H9 (cell line): Measurements from ENCODE around the gene CDCP1. TPM values are rescaled to one million over a fixed set of nuclear protein-coding genes. Genes with fewer than 3 reads are reported as not detected.

Experiments
- DNase-seq: peaks from one replicate; pipeline ENCODE4 v3.0.0-alpha.2; 2017
- H2AFZ ChIP-seq: one replicate; pipeline ENCODE4 v1.6.1; 2013; ENCODE audit warnings: mild to moderate bottlenecking, low read length, control low read depth, moderate library complexity
- H2AK5ac ChIP-seq: 2 replicates; pipeline ENCODE4 v1.6.1; 2013; ENCODE audit warnings: low read length, control low read depth, mixed read lengths; ENCODE audit not compliant: insufficient read length
- H2BK120ac ChIP-seq: one replicate; pipeline ENCODE4 v1.6.1; 2013; ENCODE audit warnings: low read depth, mild to moderate bottlenecking, low read length, control low read depth, inconsistent platforms; ENCODE audit not compliant: poor library complexity, severe bottlenecking
- H2BK12ac ChIP-seq: 2 replicates; pipeline ENCODE4 v1.6.1; 2013; ENCODE audit warnings: low read length, control low read depth, mixed read lengths, low read depth; ENCODE audit not compliant: insufficient read length
- H2BK15ac ChIP-seq: 2 replicates; pipeline ENCODE4 v1.6.1; 2013; ENCODE audit warnings: low read depth, low read length, control low read depth
- H2BK20ac ChIP-seq: one replicate; pipeline ENCODE4 v1.6.1; 2013; ENCODE audit warnings: low read depth, mild to moderate bottlenecking, low read length, control low read depth, inconsistent platforms; ENCODE audit not compliant: poor library complexity, severe bottlenecking
- H2BK5ac ChIP-seq: 2 replicates; pipeline ENCODE4 v1.6.1; 2013; ENCODE audit warnings: low read length, control low read depth, mixed read lengths; ENCODE audit not compliant: insufficient read length
- H3K14ac ChIP-seq: 2 replicates; pipeline ENCODE4 v1.6.1; 2013; ENCODE audit warnings: low read length, control low read depth; ENCODE audit not compliant: insufficient read depth
- H3K18ac ChIP-seq: 2 replicates; pipeline ENCODE4 v1.6.1; 2013; ENCODE audit warnings: low read depth, mild to moderate bottlenecking, mixed read lengths, low read length, control low read depth; ENCODE audit not compliant: insufficient read length
- H3K23ac ChIP-seq: 2 replicates; pipeline ENCODE4 v1.6.1; 2013; ENCODE audit warnings: low read length, control low read depth, mixed read lengths, low read depth; ENCODE audit not compliant: insufficient read length
- H3K23me2 ChIP-seq: 2 replicates; pipeline ENCODE4 v1.6.1; 2013; ENCODE audit warnings: low read depth, mild to moderate bottlenecking, mixed read lengths, low read length, control low read depth; ENCODE audit not compliant: insufficient read length, poor library complexity, severe bottlenecking
- H3K27ac ChIP-seq: 2 replicates; pipeline ENCODE4 v1.5.1; 2013; ENCODE audit warnings: low read length, control low read depth, mixed read lengths, low read depth; ENCODE audit not compliant: insufficient read length
- H3K27me3 ChIP-seq: 2 replicates; pipeline ENCODE4 v1.6.1; 2013; ENCODE audit warnings: low read length, control low read depth, inconsistent platforms; ENCODE audit not compliant: insufficient read depth
- H3K4ac ChIP-seq: 2 replicates; pipeline ENCODE4 v1.6.1; 2013; ENCODE audit warnings: low read depth, mild to moderate bottlenecking, control low read depth, inconsistent platforms, low read length, moderate library complexity
- H3K4me1 ChIP-seq: 2 replicates; pipeline ENCODE4 v1.6.1; 2013; ENCODE audit warnings: low read length, control low read depth, inconsistent platforms; ENCODE audit not compliant: insufficient read depth
- H3K4me2 ChIP-seq: 2 replicates; pipeline ENCODE4 v1.6.1; 2013; ENCODE audit warnings: low read length, control low read depth, mixed read lengths; ENCODE audit not compliant: insufficient read length, insufficient read depth
- H3K56ac ChIP-seq: 2 replicates; pipeline ENCODE4 v1.6.1; 2013; ENCODE audit warnings: low read depth, mild to moderate bottlenecking, mixed read lengths, low read length, control low read depth; ENCODE audit not compliant: insufficient read length
- H3K79me1 ChIP-seq: 2 replicates; pipeline ENCODE4 v1.6.1; 2013; ENCODE audit warnings: low read depth, mild to moderate bottlenecking, moderate library complexity, low read length, control low read depth, inconsistent platforms; ENCODE audit not compliant: insufficient read depth, poor library complexity, severe bottlenecking
- H3K79me2 ChIP-seq: 2 replicates; pipeline ENCODE4 v1.6.1; 2013; ENCODE audit warnings: low read length, control low read depth, inconsistent platforms; ENCODE audit not compliant: insufficient read depth
- H3K9ac ChIP-seq: 2 replicates; pipeline ENCODE4 v1.6.1; 2013; ENCODE audit warnings: low read length, control low read depth, mixed read lengths; ENCODE audit not compliant: insufficient read length; ENCODE audit errors: extremely low read depth
- H3K9me3 ChIP-seq: one replicate; pipeline ENCODE4 v1.6.1; 2013; ENCODE audit warnings: low read depth, low read length, inconsistent platforms; ENCODE audit not compliant: control insufficient read depth
- H3T11ph ChIP-seq: one replicate; pipeline ENCODE4 v1.6.1; 2013; ENCODE audit warnings: mild to moderate bottlenecking, low read length, control low read depth, inconsistent platforms
- H4K20me1 ChIP-seq: one replicate; pipeline ENCODE4 v1.6.1; 2013; ENCODE audit not compliant: control insufficient read depth, insufficient read length, insufficient read depth
- H4K5ac ChIP-seq: 2 replicates; pipeline ENCODE4 v1.6.1; 2013; ENCODE audit warnings: low read depth, mild to moderate bottlenecking, mixed read lengths, low read length, control low read depth; ENCODE audit not compliant: insufficient read length
- H4K8ac ChIP-seq: replicated peaks from 2 replicates; pipeline ENCODE4 v1.6.1; 2013; ENCODE audit warnings: low read length, control low read depth, mixed read lengths, low read depth; ENCODE audit not compliant: insufficient read length
- H4K91ac ChIP-seq: 2 replicates; pipeline ENCODE4 v1.6.1; 2013; ENCODE audit warnings: low read depth, mild to moderate bottlenecking, moderate library complexity, mixed read lengths, low read length, control low read depth; ENCODE audit not compliant: insufficient read length
- H3K27ac Mint-ChIP-seq, 3 experiments: 2 replicates in 2 of 3; 3 replicates in 1 of 3; pipeline ENCODE4 v1.8.0; 2020 to 2021; ENCODE audit warnings: mixed read lengths in 3 of 3, mild to moderate bottlenecking in 1 of 3, moderate library complexity in 1 of 3
- H3K27me3 Mint-ChIP-seq: 2 replicates; pipeline ENCODE4 v1.8.0; 2021; ENCODE audit warnings: low read depth, mild to moderate bottlenecking, moderate library complexity, mixed read lengths
- H3K36me3 Mint-ChIP-seq, 3 experiments: 2 replicates in 2 of 3; 3 replicates in 1 of 3; pipeline ENCODE4 v1.8.0; 2020 to 2021; ENCODE audit warnings: low read depth in 3 of 3, mixed read lengths in 3 of 3; ENCODE audit not compliant: insufficient read depth in 1 of 3
- H3K4me1 Mint-ChIP-seq, 2 experiments: 2 replicates each; pipeline ENCODE4 v1.8.0; 2020; ENCODE audit warnings: mixed read lengths in 2 of 2
- H3K4me3 Mint-ChIP-seq, 2 experiments: 2 replicates in 1 of 2; 3 replicates in 1 of 2; pipeline ENCODE4 v1.8.0; 2020 to 2021; ENCODE audit warnings: mild to moderate bottlenecking in 2 of 2, mixed read lengths in 2 of 2, moderate library complexity in 1 of 2
- H3K9me3 Mint-ChIP-seq, 2 experiments: 2 replicates in 1 of 2; 3 replicates in 1 of 2; pipeline ENCODE4 v1.8.0; 2020; ENCODE audit warnings: mild to moderate bottlenecking in 2 of 2, mixed read lengths in 2 of 2, moderate library complexity in 1 of 2
- CTCF ChIP-seq: fragments of 200-600 bp; sonication (generic); conservative IDR thresholded peaks from 3 replicates; pipeline ENCODE4 v1.8.0; 2021; ENCODE audit warnings: antibody characterized with exemption, mild to moderate bottlenecking
- WGBS: extraction: QIAGEN DNeasy Blood & Tissue Kit; methylation state at CpG from one replicate; pipeline ENCODE4 v1.1.7; 2013; ENCODE audit warnings: missing lambda C conversion rate, low lambda C conversion rate, mixed read lengths; ENCODE audit not compliant: insufficient read length; ENCODE audit errors: extremely low coverage; 5-methylcytosine and 5-hydroxymethylcytosine counted together
- total RNA-seq: library from RNA; stranded (reverse); gene quantifications from 2 replicates; pipeline ENCODE4 v1.2.1, GENCODE V29; 2021

CDCP1 gene
- total RNA-seq, 1 experiment from 2014 or later, result 12.9 TPM

GRCh38 chr3:45093176-45093575 is 53.0 kb downstream of the CDCP1 start:
- Mint-ChIP-seq H3K4me3 (no peak overlapping the region), H3K9me3 (no peaks in the 10 kb centered on the region), H3K36me3 (peaks cover 13 to 50% (median 35%) of the 10 kb centered on the region in 3 experiments), H3K27me3 (no peaks in the 10 kb centered on the region), H3K27ac (no peak overlapping the region), H3K4me1 (peaks cover 0 to 3% of the 10 kb centered on the region in 2 experiments; a peak in 1 of 4 replicates)
- H3K23me2 ChIP-seq, result no peaks in the 10 kb centered on the region
- H3K79me1 ChIP-seq, result no peaks in the 10 kb centered on the region
- no peak for TF ChIP-seq CTCF
- H3K23ac ChIP-seq, result no peak overlapping the region
- H3K9me3 ChIP-seq, result no peaks in the 10 kb centered on the region
- no peak overlapping the region for H2BK120ac ChIP-seq
- H2AFZ ChIP-seq, result no peak overlapping the region
- H3T11ph ChIP-seq, result no peak overlapping the region
- H4K8ac ChIP-seq, result no peak overlapping the region
- H3K79me2 ChIP-seq, result no peaks in the 10 kb centered on the region
- H3K18ac ChIP-seq, result no peak overlapping the region
- WGBS, result no CpG with 5 or more reads among the region's 8 CpGs
- no peak overlapping the region for H3K4me2 ChIP-seq
- no peak overlapping the region for H2BK12ac ChIP-seq
- H4K5ac ChIP-seq, result no peak overlapping the region
- H3K27ac ChIP-seq, result no peak overlapping the region
- no peak overlapping the region for H3K56ac ChIP-seq
- no peaks in the 10 kb centered on the region for H4K20me1 ChIP-seq
- no peak for DNase-seq
- H3K4ac ChIP-seq, result no peak overlapping the region
- no peak overlapping the region for H4K91ac ChIP-seq
- H2BK5ac ChIP-seq, result no peak overlapping the region
- no peak overlapping the region for H3K9ac ChIP-seq
- H3K14ac ChIP-seq, result no peak overlapping the region
- no peak overlapping the region for H2BK20ac ChIP-seq
- no peak overlapping the region for H2AK5ac ChIP-seq
- no peaks in the 10 kb centered on the region for H3K4me1 ChIP-seq
- no peak overlapping the region for H2BK15ac ChIP-seq
- H3K27me3 ChIP-seq, result no peaks in the 10 kb centered on the region
